ENCODE measurements around the gene ZXDB.
A peak's percentile ranks its signal among the peaks of the same experiment; 100 is the strongest.
"Not testable (repeated sequence)": the region's sequence is repeated elsewhere in the genome, so short reads cannot be mapped to it uniquely, and the experiment has no call there.

Gene ZXDB

GRCh38 chrX:57591284-57592159 is at the start of gene ZXDB:
TSS of gene ZXDB (plus strand) at chrX:57592011. CDS start at chrX:57592049, 38 bp downstream.
- peak; percentile 41 for DNase-seq

GRCh38 chrX:57565198-57565597 is 26.6 kb upstream of the ZXDB start:
- DNase-seq, result no peak

- DNase-seq, result no peak
These were observed 18.1 kb upstream of the ZXDB start for GRCh38 chrX:57573754-57574153.

GRCh38 chrX:57582948-57583347 is 8.9 kb upstream of the ZXDB start:
- DNase-seq, result not testable (repeated sequence)

- no peak for DNase-seq
These were observed 8.3 kb upstream of the ZXDB start for GRCh38 chrX:57583477-57583876.

GRCh38 chrX:57586360-57586759 is 5.5 kb upstream of the ZXDB start:
- no peak for DNase-seq

- DNase-seq, result no peak
These were observed 4.7 kb upstream of the ZXDB start for GRCh38 chrX:57587062-57587461.

- no peak for DNase-seq
These were observed 4.2 kb upstream of the ZXDB start for GRCh38 chrX:57587607-57588006.

- not testable (repeated sequence) for DNase-seq
These were observed 516 bp downstream of the ZXDB start for GRCh38 chrX:57592160-57592893.

- DNase-seq, result not testable (repeated sequence)
These were observed 1.0 kb downstream of the ZXDB start for GRCh38 chrX:57592894-57593215.

- DNase-seq, result no peak
These were observed 3.6 kb downstream of the ZXDB start for GRCh38 chrX:57595381-57595811.

GRCh38 chrX:57596109-57596508 is 4.3 kb downstream of the ZXDB start:
- no peak for DNase-seq

GRCh38 chrX:57596516-57596915 is 4.7 kb downstream of the ZXDB start:
- DNase-seq, result no peak

GRCh38 chrX:57607295-57608187 is 15.7 kb downstream of the ZXDB start:
- DNase-seq, result no peak

- not testable (repeated sequence) for DNase-seq
These were observed 21.5 kb downstream of the ZXDB start for GRCh38 chrX:57613351-57613750.

GRCh38 chrX:57629438-57629837 is 37.6 kb downstream of the ZXDB start:
- DNase-seq, result not testable (repeated sequence)

- DNase-seq, result no peak
These were observed 48.8 kb downstream of the ZXDB start for GRCh38 chrX:57640674-57641016.

GRCh38 chrX:57641338-57641737 is 49.5 kb downstream of the ZXDB start:
- DNase-seq, result no peak

- DNase-seq, result no peak
These were observed 51.9 kb downstream of the ZXDB start for GRCh38 chrX:57643698-57644097.

GRCh38 chrX:57647020-57647419 is 55.2 kb downstream of the ZXDB start:
- DNase-seq, result no peak
